Ureter (tissue), 1 donor: ENCODE measurements around the gene CBFB. TPM values are rescaled to one million over a fixed set of nuclear protein-coding genes. Genes with fewer than 3 reads are reported as not detected.

Source experiments
- DNase-seq: peaks from one replicate; pipeline ENCODE4 v3.0.0-alpha.2; 2020; ENCODE audit warnings: low spot score
- total RNA-seq: library from RNA; stranded (reverse); gene quantifications from one replicate; pipeline ENCODE4 v1.2.4, GENCODE V29; 2023
- donor health status: DM: yes; HTN: yes; CAD: no.

Gene CBFB
- total RNA-seq, 1 donor from 2014 or later: 53.5 TPM

- no peak for DNase-seq
These were observed 100.5 kb downstream of the CBFB start for GRCh38 chr16:67129422-67129821.

GRCh38 chr16:67137605-67138004 is 108.7 kb downstream of the CBFB start:
- DNase-seq: no peak

GRCh38 chr16:67141391-67141790 is 112.4 kb downstream of the CBFB start:
- DNase-seq: no peak

- DNase-seq: no peak
These were observed 113.4 kb downstream of the CBFB start for GRCh38 chr16:67142342-67142741.

GRCh38 chr16:67144943-67145342 is 116.0 kb downstream of the CBFB start:
- no peak for DNase-seq

- no peak for DNase-seq
These were observed 116.8 kb downstream of the CBFB start for GRCh38 chr16:67145746-67146145.

- DNase-seq: no peak
These were observed 117.8 kb downstream of the CBFB start for GRCh38 chr16:67146523-67147357.

GRCh38 chr16:67147437-67148140 is 118.6 kb downstream of the CBFB start:
- DNase-seq: no peak

- no peak for DNase-seq
These were observed 119.3 kb downstream of the CBFB start for GRCh38 chr16:67148221-67148620.

GRCh38 chr16:67148656-67149275 is 119.8 kb downstream of the CBFB start:
- no peak for DNase-seq

GRCh38 chr16:67149276-67150046 is 120.5 kb downstream of the CBFB start:
- no peak for DNase-seq

- DNase-seq: no peak
These were observed 121.3 kb downstream of the CBFB start for GRCh38 chr16:67150047-67150832.

Other genes starting within 250 kb of the CBFB start
- 1.0 TPM for gene TERB1, start 227.6 kb upstream of the CBFB start, total RNA-seq
- 67.8 TPM for gene NAE1, start 198.2 kb upstream of the CBFB start, total RNA-seq
- gene CA7, start 184.7 kb upstream of the CBFB start, total RNA-seq: not detected
- 11.5 TPM for gene PDP2, start 148.6 kb upstream of the CBFB start, total RNA-seq
- not detected for gene CDH16, start 110.3 kb upstream of the CBFB start, total RNA-seq
- 7.7 TPM for gene RRAD, start 103.6 kb upstream of the CBFB start, total RNA-seq
- 71.8 TPM for gene CIAO2B, start 94.7 kb upstream of the CBFB start, total RNA-seq
- gene CES2, start 93.6 kb upstream of the CBFB start, total RNA-seq: 56.3 TPM
- 0.29 TPM for gene CES3, start 67.9 kb upstream of the CBFB start, total RNA-seq
- 17.7 TPM for gene CES4A, start 40.6 kb upstream of the CBFB start, total RNA-seq
- gene PHAF1, start 80.8 kb downstream of the CBFB start, total RNA-seq: 19.4 TPM
- gene B3GNT9, start 121.8 kb downstream of the CBFB start, total RNA-seq: 14.5 TPM
- 20.5 TPM for gene TRADD, start 130.8 kb downstream of the CBFB start, total RNA-seq
- 12.5 TPM for gene FBXL8, start 130.8 kb downstream of the CBFB start, total RNA-seq
- 52.0 TPM for gene HSF4, start 135.6 kb downstream of the CBFB start, total RNA-seq
- 26.8 TPM for gene NOL3, start 141.4 kb downstream of the CBFB start, total RNA-seq
- 50.7 TPM for gene MATCAP1, start 154.8 kb downstream of the CBFB start, total RNA-seq
- 5.2 TPM for gene EXOC3L1, start 161.0 kb downstream of the CBFB start, total RNA-seq
- gene E2F4, start 163.0 kb downstream of the CBFB start, total RNA-seq: 83.0 TPM
- gene ELMO3, start 170.0 kb downstream of the CBFB start, total RNA-seq: 23.5 TPM
- 30.9 TPM for gene TMEM208, start 198.0 kb downstream of the CBFB start, total RNA-seq
- gene FHOD1, start 218.3 kb downstream of the CBFB start, total RNA-seq: 19.1 TPM
- gene SLC9A5, start 219.8 kb downstream of the CBFB start, total RNA-seq: 0.86 TPM